ENCODE data around the gene TAX1BP3. TPM values are rescaled to one million over a fixed set of nuclear protein-coding genes. Genes with fewer than 3 reads are reported as not detected.

The TAX1BP3 gene
- total RNA-seq, 1 donor from 2014 or later: 165 TPM

GRCh38 chr17:3627769-3628167 is 40.6 kb downstream of the TAX1BP3 start:
- Histone ChIP-seq H3K36me3 (peaks cover 78% of the 10 kb centered on the region), H3K4me1 (peaks cover 30% of the 10 kb centered on the region), H3K27me3 (ENCODE audit: low read depth) (no peaks in the 10 kb centered on the region), H3K9me3 (replicated peaks) (no peaks in the 10 kb centered on the region), H3K27ac (replicated peaks) (peak overlapping the region; percentile 55), H3K4me3 (no peak overlapping the region)
- no peak for TF ChIP-seq CTCF (IDR thresholded peaks at IDR 0.05; ENCODE audit: borderline replicate concordance)
- DNase-seq: no peak
- intact Hi-C loops (cut with micrococcal nuclease): no loop called here

- H3K36me3 ChIP-seq: peaks cover 80% of the 10 kb centered on the region
- no peak for TF ChIP-seq CTCF (IDR thresholded peaks at IDR 0.05; ENCODE audit: borderline replicate concordance)
Observed at GRCh38 chr17:3626831-3627768, 41.3 kb downstream of the TAX1BP3 start.

GRCh38 chr17:3622977-3623594 is 45.3 kb downstream of the TAX1BP3 start:
- H3K27ac ChIP-seq (replicated peaks): no peak overlapping the region
- TF ChIP-seq CTCF (IDR thresholded peaks at IDR 0.05; ENCODE audit: borderline replicate concordance): no peak
- H3K4me3 ChIP-seq: no peak overlapping the region
- intact Hi-C loops (cut with micrococcal nuclease): no loop called here
- peaks cover 96% of the 10 kb centered on the region for H3K36me3 ChIP-seq
- H3K27me3 ChIP-seq (ENCODE audit: low read depth): no peaks in the 10 kb centered on the region
- no peaks in the 10 kb centered on the region for H3K9me3 ChIP-seq (replicated peaks)
- no peak for DNase-seq
- H3K4me1 ChIP-seq: peaks cover 10% of the 10 kb centered on the region

More at GRCh38 chr17:3626831-3627768, 41.3 kb downstream of the TAX1BP3 start:
- H3K9me3 ChIP-seq (replicated peaks): no peaks in the 10 kb centered on the region
- intact Hi-C loops (cut with micrococcal nuclease): no loop called here
- H3K27ac ChIP-seq (replicated peaks): peak overlapping the region; percentile 55
- DNase-seq: no peak
- no peak overlapping the region for H3K4me3 ChIP-seq
- H3K4me1 ChIP-seq: peaks cover 27% of the 10 kb centered on the region
- no peaks in the 10 kb centered on the region for H3K27me3 ChIP-seq (ENCODE audit: low read depth)

- H3K36me3 ChIP-seq: peaks cover 96% of the 10 kb centered on the region
- no peak for TF ChIP-seq CTCF (IDR thresholded peaks at IDR 0.05; ENCODE audit: borderline replicate concordance)
- intact Hi-C loops (cut with micrococcal nuclease): no loop called here
- H3K27ac ChIP-seq (replicated peaks): no peak overlapping the region
- no peaks in the 10 kb centered on the region for H3K4me1 ChIP-seq
- H3K27me3 ChIP-seq (ENCODE audit: low read depth): no peaks in the 10 kb centered on the region
- no peak overlapping the region for H3K4me3 ChIP-seq
- no peaks in the 10 kb centered on the region for H3K9me3 ChIP-seq (replicated peaks)
- DNase-seq: no peak
Observed at GRCh38 chr17:3621146-3621720, 47.1 kb downstream of the TAX1BP3 start.

GRCh38 chr17:3615160-3615870 is 53.1 kb downstream of the TAX1BP3 start:
- no peak for TF ChIP-seq CTCF (IDR thresholded peaks at IDR 0.05; ENCODE audit: borderline replicate concordance)
- Histone ChIP-seq H3K4me3 (no peak overlapping the region), H3K9me3 (replicated peaks) (no peaks in the 10 kb centered on the region), H3K4me1 (no peaks in the 10 kb centered on the region), H3K36me3 (peaks cover 100% of the 10 kb centered on the region), H3K27me3 (ENCODE audit: low read depth) (no peaks in the 10 kb centered on the region), H3K27ac (replicated peaks) (no peak overlapping the region)
- intact Hi-C loops (cut with micrococcal nuclease): no loop called here
- DNase-seq: no peak

Data from left ventricle myocardium inferior (tissue), 1 donor.